Duodenal mucosa (tissue), 2 donors: Measurements from ENCODE around the gene ZNF385D.

Source experiments
- H3K27ac ChIP-seq: one replicate; pipeline ENCODE4 v1.7.0; 2013; ENCODE audit warnings: low read depth, low read length
- H3K27me3 ChIP-seq, 2 donors: one replicate each; pipeline ENCODE4 v1.7.0; 2013; ENCODE audit warnings: low read length in 2 of 2, control low read depth in 1 of 2; ENCODE audit not compliant: insufficient read depth in 2 of 2, control insufficient read depth in 1 of 2
- H3K36me3 ChIP-seq, 2 donors: one replicate each; pipeline ENCODE4 v1.7.0; 2013; ENCODE audit warnings: low read length in 2 of 2, control low read depth in 1 of 2; ENCODE audit not compliant: insufficient read depth in 2 of 2, control insufficient read depth in 1 of 2
- H3K4me1 ChIP-seq, 2 donors: one replicate each; pipeline ENCODE4 v1.7.0; 2013; ENCODE audit warnings: low read length in 2 of 2, control low read depth in 1 of 2; ENCODE audit not compliant: insufficient read depth in 2 of 2, control insufficient read depth in 1 of 2
- H3K4me3 ChIP-seq, 2 donors: one replicate each; pipeline ENCODE4 v1.7.0; 2013; ENCODE audit warnings: low read length in 2 of 2, low read depth in 1 of 2
- H3K9ac ChIP-seq, 2 donors: one replicate each; pipeline ENCODE4 v1.7.0; 2013; ENCODE audit warnings: low read length in 2 of 2, low read depth in 1 of 2
- H3K9me3 ChIP-seq, 2 donors: one replicate each; pipeline ENCODE4 v1.7.0; 2013; ENCODE audit warnings: low read length in 2 of 2, control low read depth in 1 of 2; ENCODE audit not compliant: control insufficient read depth in 1 of 2

Gene ZNF385D

GRCh38 chr3:21694506-21694905 lies 56.5 kb downstream of the ZNF385D start:
- no peak overlapping the region for H3K4me3 ChIP-seq
- no peak overlapping the region for H3K27ac ChIP-seq
- no peaks in the 10 kb centered on the region for H3K36me3 ChIP-seq
- H3K4me1 ChIP-seq, result no peaks in the 10 kb centered on the region
- no peak overlapping the region for H3K9ac ChIP-seq
- H3K27me3 ChIP-seq, result no peaks in the 10 kb centered on the region
- no peaks in the 10 kb centered on the region for H3K9me3 ChIP-seq

GRCh38 chr3:21691036-21691435 lies 60.0 kb downstream of the ZNF385D start:
- Histone ChIP-seq H3K27ac (no peak overlapping the region), H3K4me1 (no peaks in the 10 kb centered on the region), H3K9ac (no peak overlapping the region), H3K9me3 (no peaks in the 10 kb centered on the region), H3K4me3 (no peak overlapping the region), H3K27me3 (no peaks in the 10 kb centered on the region), H3K36me3 (no peaks in the 10 kb centered on the region)

DNA sequence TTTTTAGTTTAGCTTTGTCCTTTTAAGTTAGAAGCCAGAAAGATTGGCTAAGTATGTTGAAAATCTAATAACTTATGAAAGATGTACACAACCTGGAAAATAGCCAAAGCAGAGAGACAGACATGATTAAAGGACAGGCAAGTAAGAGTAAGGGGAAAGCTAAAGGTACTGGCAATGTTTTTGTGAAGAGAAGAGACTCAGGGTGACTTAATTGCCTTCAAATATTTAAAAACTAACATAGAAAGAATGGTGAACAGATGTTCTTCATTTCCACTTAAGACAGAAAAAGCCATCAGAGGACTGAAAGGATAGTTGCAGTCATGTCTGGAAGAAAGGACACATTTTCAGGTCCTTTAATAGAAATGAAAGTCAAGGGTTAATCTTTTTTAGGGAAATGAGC lies 68.8 kb downstream of the ZNF385D start:
- Histone ChIP-seq H3K27me3 (no peaks in the 10 kb centered on the region), H3K4me1 (no peaks in the 10 kb centered on the region), H3K4me3 (no peak overlapping the region), H3K27ac (no peak overlapping the region), H3K9me3 (no peaks in the 10 kb centered on the region), H3K9ac (no peak overlapping the region), H3K36me3 (no peaks in the 10 kb centered on the region)

GRCh38 chr3:21673393-21673792 lies 77.6 kb downstream of the ZNF385D start:
- H3K4me3 ChIP-seq, result no peak overlapping the region
- H3K36me3 ChIP-seq, result no peaks in the 10 kb centered on the region
- no peak overlapping the region for H3K9ac ChIP-seq
- H3K9me3 ChIP-seq, result no peaks in the 10 kb centered on the region
- H3K4me1 ChIP-seq, result no peaks in the 10 kb centered on the region
- H3K27ac ChIP-seq, result no peak overlapping the region
- no peaks in the 10 kb centered on the region for H3K27me3 ChIP-seq

- Histone ChIP-seq H3K27me3 (no peaks in the 10 kb centered on the region), H3K4me3 (no peak overlapping the region), H3K36me3 (no peaks in the 10 kb centered on the region), H3K27ac (no peak overlapping the region), H3K9me3 (no peaks in the 10 kb centered on the region), H3K4me1 (no peaks in the 10 kb centered on the region), H3K9ac (no peak overlapping the region)
These were observed 78.7 kb downstream of the ZNF385D start for GRCh38 chr3:21672303-21672702.

DNA sequence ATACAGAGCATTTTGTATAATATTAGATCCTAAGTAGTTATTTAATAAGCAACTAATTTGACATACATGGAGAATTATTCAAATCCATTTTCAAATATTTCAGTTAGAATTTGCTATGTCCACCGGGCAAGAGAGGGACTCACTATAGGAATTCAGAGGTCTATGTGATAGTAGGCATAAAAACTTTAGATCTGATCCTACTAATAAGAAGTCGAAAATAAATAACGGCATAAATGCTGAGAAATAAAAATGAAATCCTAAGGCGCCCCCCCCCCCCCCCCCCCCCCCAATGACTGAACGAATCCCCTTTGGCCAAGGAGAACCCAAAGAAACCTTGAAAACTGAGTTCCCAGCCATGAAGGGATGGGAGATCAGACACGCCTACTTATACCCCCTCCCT lies 80.6 kb downstream of the ZNF385D start:
- no peaks in the 10 kb centered on the region for H3K36me3 ChIP-seq
- no peak overlapping the region for H3K27ac ChIP-seq
- no peaks in the 10 kb centered on the region for H3K27me3 ChIP-seq
- H3K9me3 ChIP-seq, result no peaks in the 10 kb centered on the region
- no peak overlapping the region for H3K4me3 ChIP-seq
- H3K4me1 ChIP-seq, result no peaks in the 10 kb centered on the region
- no peak overlapping the region for H3K9ac ChIP-seq

GRCh38 chr3:21668012-21668411 lies 83.0 kb downstream of the ZNF385D start:
- Histone ChIP-seq H3K4me3 (no peak overlapping the region), H3K4me1 (no peaks in the 10 kb centered on the region), H3K9ac (no peak overlapping the region), H3K36me3 (no peaks in the 10 kb centered on the region), H3K27ac (no peak overlapping the region), H3K27me3 (no peaks in the 10 kb centered on the region), H3K9me3 (no peaks in the 10 kb centered on the region)

DNA sequence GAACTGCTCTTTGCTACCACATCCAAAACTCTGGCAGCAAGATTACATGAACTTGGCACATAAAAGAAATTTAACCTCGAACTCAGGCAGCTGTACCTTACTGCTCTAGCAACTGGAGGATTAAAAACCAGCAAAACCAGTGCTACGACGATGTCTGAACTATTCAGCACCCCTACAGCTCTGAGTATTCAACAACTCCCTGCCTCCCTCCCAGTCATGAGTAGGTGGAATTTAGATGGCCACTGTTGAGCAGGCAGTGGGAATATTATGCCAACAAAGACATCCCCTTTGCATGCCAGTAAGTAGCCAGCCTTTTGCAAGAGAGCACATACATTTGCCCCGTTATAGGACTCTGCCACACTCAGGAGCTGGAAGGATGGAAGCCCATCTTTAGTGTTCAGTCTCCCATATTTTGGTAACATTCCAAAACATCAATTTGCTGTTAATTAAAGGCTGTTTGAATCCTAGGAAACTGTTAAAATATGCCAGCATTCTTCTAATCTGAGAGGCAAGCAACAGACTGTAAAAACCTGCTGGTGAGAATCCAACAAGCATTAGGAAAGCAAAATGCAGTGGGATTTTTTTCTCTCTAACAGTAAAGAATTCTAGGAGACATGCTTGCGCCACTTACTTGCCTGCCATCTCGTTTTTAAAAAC lies 85.4 kb downstream of the ZNF385D start:
- H3K4me3 ChIP-seq, result no peak overlapping the region
- H3K36me3 ChIP-seq, result no peaks in the 10 kb centered on the region
- H3K9ac ChIP-seq, result no peak overlapping the region
- H3K4me1 ChIP-seq, result no peaks in the 10 kb centered on the region
- no peaks in the 10 kb centered on the region for H3K27me3 ChIP-seq
- H3K27ac ChIP-seq, result no peak overlapping the region
- H3K9me3 ChIP-seq, result no peaks in the 10 kb centered on the region

- H3K4me3 ChIP-seq, result no peak overlapping the region
- H3K9me3 ChIP-seq, result no peaks in the 10 kb centered on the region
- no peak overlapping the region for H3K9ac ChIP-seq
- H3K27me3 ChIP-seq, result no peaks in the 10 kb centered on the region
- no peaks in the 10 kb centered on the region for H3K36me3 ChIP-seq
- H3K4me1 ChIP-seq, result no peaks in the 10 kb centered on the region
- no peak overlapping the region for H3K27ac ChIP-seq
These were observed 86.0 kb downstream of the ZNF385D start for GRCh38 chr3:21664996-21665395.

DNA sequence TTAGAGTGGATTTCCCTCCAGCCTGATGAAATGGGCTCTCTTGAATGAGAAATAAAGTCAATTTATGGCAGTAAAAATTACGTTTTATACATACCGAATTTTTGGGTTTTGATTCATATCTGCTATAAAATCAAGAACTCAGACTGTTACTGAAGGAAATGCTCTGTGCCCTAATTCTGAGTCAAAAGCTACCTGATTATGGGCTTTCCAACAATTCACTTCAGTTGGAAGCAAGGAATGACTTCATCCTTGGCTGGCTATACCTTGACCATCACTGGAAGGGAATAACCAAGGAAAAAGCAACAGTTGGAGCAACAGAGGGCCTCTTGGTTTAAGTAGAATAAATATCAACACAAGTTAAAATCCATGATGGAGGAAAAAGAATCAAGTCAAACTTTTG lies 88.6 kb downstream of the ZNF385D start:
- Histone ChIP-seq H3K9me3 (no peaks in the 10 kb centered on the region), H3K9ac (no peak overlapping the region), H3K27ac (no peak overlapping the region), H3K36me3 (no peaks in the 10 kb centered on the region), H3K27me3 (no peaks in the 10 kb centered on the region), H3K4me1 (no peaks in the 10 kb centered on the region), H3K4me3 (no peak overlapping the region)

GRCh38 chr3:21654662-21655061 lies 96.3 kb downstream of the ZNF385D start:
- no peaks in the 10 kb centered on the region for H3K36me3 ChIP-seq
- no peak overlapping the region for H3K4me3 ChIP-seq
- no peaks in the 10 kb centered on the region for H3K9me3 ChIP-seq

More at GRCh38 chr3:21654662-21655061, 96.3 kb downstream of the ZNF385D start:
- H3K27me3 ChIP-seq, result no peaks in the 10 kb centered on the region
- no peak overlapping the region for H3K9ac ChIP-seq
- no peak overlapping the region for H3K27ac ChIP-seq
- H3K4me1 ChIP-seq, result no peaks in the 10 kb centered on the region
